ENCODE results near the gene ELFN1.

- TF ChIP-seq, protein P1, sequence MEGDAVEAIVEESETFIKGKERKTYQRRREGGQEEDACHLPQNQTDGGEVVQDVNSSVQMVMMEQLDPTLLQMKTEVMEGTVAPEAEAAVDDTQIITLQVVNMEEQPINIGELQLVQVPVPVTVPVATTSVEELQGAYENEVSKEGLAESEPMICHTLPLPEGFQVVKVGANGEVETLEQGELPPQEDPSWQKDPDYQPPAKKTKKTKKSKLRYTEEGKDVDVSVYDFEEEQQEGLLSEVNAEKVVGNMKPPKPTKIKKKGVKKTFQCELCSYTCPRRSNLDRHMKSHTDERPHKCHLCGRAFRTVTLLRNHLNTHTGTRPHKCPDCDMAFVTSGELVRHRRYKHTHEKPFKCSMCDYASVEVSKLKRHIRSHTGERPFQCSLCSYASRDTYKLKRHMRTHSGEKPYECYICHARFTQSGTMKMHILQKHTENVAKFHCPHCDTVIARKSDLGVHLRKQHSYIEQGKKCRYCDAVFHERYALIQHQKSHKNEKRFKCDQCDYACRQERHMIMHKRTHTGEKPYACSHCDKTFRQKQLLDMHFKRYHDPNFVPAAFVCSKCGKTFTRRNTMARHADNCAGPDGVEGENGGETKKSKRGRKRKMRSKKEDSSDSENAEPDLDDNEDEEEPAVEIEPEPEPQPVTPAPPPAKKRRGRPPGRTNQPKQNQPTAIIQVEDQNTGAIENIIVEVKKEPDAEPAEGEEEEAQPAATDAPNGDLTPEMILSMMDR (conservative IDR thresholded peaks at IDR 0.05; ENCODE audit: low read length), result no peak
- TF ChIP-seq EZH2phosphoT487 (IDR thresholded peaks at IDR 0.05; ENCODE audit: borderline replicate concordance), result no peak
Measured at GRCh38 chr7:1754345-1754908, 84.3 kb downstream of the ELFN1 start.

Measured in Loucy (cell line).